Rectal smooth muscle tissue (tissue), 1 donor: Measurements from ENCODE around the gene BBS9.
"Not testable (repeated sequence)": the region's sequence is repeated elsewhere in the genome, so short reads cannot be mapped to it uniquely, and the experiment has no call there.

Experiments
- H3K27ac ChIP-seq: one replicate; pipeline ENCODE4 v1.7.0; 2013; ENCODE audit warnings: low read depth, low read length, inconsistent platforms
- H3K27me3 ChIP-seq: one replicate; pipeline ENCODE4 v1.7.0; 2013; ENCODE audit warnings: low read length; ENCODE audit not compliant: control insufficient read depth, insufficient read depth
- H3K36me3 ChIP-seq: one replicate; pipeline ENCODE4 v1.7.0; 2013; ENCODE audit warnings: low read length; ENCODE audit not compliant: control insufficient read depth, insufficient read depth
- H3K4me1 ChIP-seq: one replicate; pipeline ENCODE4 v1.7.0; 2013; ENCODE audit warnings: low read length; ENCODE audit not compliant: control insufficient read depth, insufficient read depth
- H3K4me3 ChIP-seq: one replicate; pipeline ENCODE4 v1.7.0; 2013; ENCODE audit warnings: low read length
- H3K9ac ChIP-seq: one replicate; pipeline ENCODE4 v1.7.0; 2013; ENCODE audit warnings: low read length

Gene BBS9

DNA sequence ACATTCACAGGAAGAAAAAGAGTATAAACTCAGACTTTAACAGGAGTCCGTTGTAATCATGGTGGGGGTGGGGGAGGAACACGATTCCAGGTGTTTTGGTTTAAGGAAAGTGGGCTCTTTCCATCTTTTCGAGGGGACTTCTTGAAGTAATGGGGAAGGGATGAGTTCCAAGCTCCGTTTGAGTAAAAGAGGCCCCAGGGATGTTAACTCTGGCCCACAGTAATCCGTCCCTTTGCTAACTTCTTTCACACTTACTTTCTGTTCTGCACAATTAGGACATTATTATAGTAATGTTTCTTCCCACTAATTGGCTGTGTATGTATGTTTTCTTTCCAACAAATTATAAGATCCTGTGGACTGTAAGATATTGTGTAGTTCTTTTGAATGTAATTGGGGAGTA lies 374.4 kb downstream of the BBS9 start:
- H3K36me3 ChIP-seq: no peaks in the 10 kb centered on the region
- peaks cover 2% of the 10 kb centered on the region for H3K4me1 ChIP-seq
- H3K9ac ChIP-seq: no peak overlapping the region
- no peak overlapping the region for H3K27ac ChIP-seq
- H3K27me3 ChIP-seq: no peaks in the 10 kb centered on the region
- no peak overlapping the region for H3K4me3 ChIP-seq

- Histone ChIP-seq H3K4me1 (peaks cover 2% of the 10 kb centered on the region), H3K36me3 (no peaks in the 10 kb centered on the region), H3K27ac (no peak overlapping the region), H3K27me3 (no peaks in the 10 kb centered on the region), H3K4me3 (no peak overlapping the region), H3K9ac (no peak overlapping the region)
Observed at GRCh38 chr7:33504266-33504665, 374.9 kb downstream of the BBS9 start.

GRCh38 chr7:33509206-33509605 lies 379.8 kb downstream of the BBS9 start:
- Histone ChIP-seq H3K36me3 (no peaks in the 10 kb centered on the region), H3K9ac (no peak overlapping the region), H3K27ac (no peak overlapping the region), H3K27me3 (no peaks in the 10 kb centered on the region), H3K4me1 (no peaks in the 10 kb centered on the region), H3K4me3 (no peak overlapping the region)

GRCh38 chr7:33511778-33512177 lies 382.4 kb downstream of the BBS9 start:
- Histone ChIP-seq H3K27ac (no peak overlapping the region), H3K9ac (no peak overlapping the region), H3K4me1 (no peaks in the 10 kb centered on the region), H3K27me3 (no peaks in the 10 kb centered on the region), H3K36me3 (no peaks in the 10 kb centered on the region), H3K4me3 (no peak overlapping the region)

GRCh38 chr7:33516568-33516967 lies 387.2 kb downstream of the BBS9 start:
- H3K4me1 ChIP-seq: no peaks in the 10 kb centered on the region
- H3K36me3 ChIP-seq: no peaks in the 10 kb centered on the region
- H3K27ac ChIP-seq: no peak overlapping the region
- no peak overlapping the region for H3K9ac ChIP-seq
- no peak overlapping the region for H3K4me3 ChIP-seq
- H3K27me3 ChIP-seq: no peaks in the 10 kb centered on the region

GRCh38 chr7:33517191-33517590 lies 387.8 kb downstream of the BBS9 start:
- Histone ChIP-seq H3K27ac (no peak overlapping the region), H3K9ac (no peak overlapping the region), H3K36me3 (no peaks in the 10 kb centered on the region), H3K4me1 (no peaks in the 10 kb centered on the region), H3K4me3 (no peak overlapping the region), H3K27me3 (no peaks in the 10 kb centered on the region)

DNA sequence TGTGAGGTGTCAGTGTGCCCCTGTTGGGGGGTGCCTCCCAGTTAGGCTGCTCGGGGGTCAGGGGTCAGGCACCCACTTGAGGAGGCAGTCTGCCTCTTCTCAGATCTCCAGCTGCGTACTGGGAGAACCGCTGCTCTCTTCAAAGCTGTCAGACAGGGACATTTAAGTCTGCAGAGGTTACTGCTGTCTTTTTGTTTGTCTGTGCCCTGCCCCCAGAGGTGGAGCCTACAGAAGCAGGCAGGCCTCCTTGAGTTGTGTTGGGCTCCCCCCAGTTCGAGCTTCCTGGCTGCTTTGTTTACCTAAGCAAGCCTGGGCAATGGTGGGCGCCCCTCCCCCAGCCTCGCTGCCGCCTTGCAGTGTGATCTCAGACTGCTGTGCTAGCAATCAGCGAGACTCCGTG lies 397.6 kb downstream of the BBS9 start:
- H3K27me3 ChIP-seq, H3K4me1 ChIP-seq, H3K4me3 ChIP-seq, H3K9ac ChIP-seq, H3K27ac ChIP-seq, H3K36me3 ChIP-seq: not testable (repeated sequence)

DNA sequence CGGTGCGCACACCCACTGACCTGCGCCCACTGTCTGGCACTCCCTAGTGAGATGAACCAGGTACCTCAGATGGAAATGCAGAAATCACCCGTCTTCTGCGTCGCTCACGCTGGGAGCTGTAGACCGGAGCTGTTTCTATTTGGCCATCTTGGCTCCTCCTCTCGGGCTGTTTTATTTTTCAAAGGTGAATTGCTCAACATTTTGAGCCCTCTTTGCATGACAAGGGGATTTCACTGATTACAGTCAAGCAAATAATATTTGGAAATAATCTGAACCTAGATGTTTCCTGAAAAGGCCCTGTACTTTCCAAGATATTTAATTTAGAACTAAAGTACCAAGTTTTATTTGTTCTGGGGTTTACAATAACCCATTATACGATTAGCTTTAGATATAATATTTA lies 398.2 kb downstream of the BBS9 start:
- H3K9ac ChIP-seq, H3K4me1 ChIP-seq, H3K27me3 ChIP-seq, H3K27ac ChIP-seq, H3K36me3 ChIP-seq, H3K4me3 ChIP-seq: not testable (repeated sequence)

DNA sequence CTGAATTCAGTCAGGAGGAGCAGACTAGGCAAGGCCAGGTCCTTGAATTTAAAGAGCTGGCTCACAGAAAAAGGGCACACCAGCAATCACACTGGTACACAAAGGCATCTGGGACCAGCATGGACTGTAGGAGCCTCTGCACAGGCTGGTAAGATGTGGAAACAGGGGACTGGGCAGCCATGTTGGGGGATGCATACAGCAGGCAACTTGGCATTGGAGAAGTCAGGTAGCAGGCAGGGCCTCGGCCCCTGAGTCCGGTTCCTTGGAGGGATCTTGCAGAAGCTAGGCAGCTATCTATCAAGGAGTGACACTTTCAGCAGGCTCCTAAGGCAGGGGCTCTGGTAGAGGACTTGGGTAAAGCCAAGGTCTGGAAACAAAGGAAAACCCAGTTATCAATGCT lies 399.7 kb downstream of the BBS9 start:
- Histone ChIP-seq H3K27ac (no peak overlapping the region), H3K4me3 (no peak overlapping the region), H3K27me3 (no peaks in the 10 kb centered on the region), H3K9ac (no peak overlapping the region), H3K4me1 (no peaks in the 10 kb centered on the region), H3K36me3 (no peaks in the 10 kb centered on the region)

DNA sequence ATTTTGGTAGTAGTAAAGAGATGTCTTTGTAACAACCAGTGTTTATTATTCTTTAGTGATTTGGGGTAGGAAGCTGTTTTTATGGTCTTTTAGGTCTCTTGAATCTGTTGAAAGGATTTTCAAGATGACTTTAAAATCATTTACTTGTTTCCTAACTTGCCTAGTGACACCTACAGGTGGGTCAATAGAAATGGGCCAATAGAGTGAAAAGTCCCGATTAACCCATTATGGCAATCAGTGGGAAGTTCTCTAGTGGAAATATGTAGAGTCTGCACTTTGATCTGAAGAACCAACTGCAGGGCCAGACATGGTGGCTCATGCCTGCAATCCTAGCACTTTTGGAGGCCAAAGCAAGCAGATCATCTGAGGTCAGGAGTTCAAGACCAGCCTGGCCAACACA lies 401.3 kb downstream of the BBS9 start:
- H3K27me3 ChIP-seq: no peaks in the 10 kb centered on the region
- no peak overlapping the region for H3K4me3 ChIP-seq
- H3K36me3 ChIP-seq: no peaks in the 10 kb centered on the region
- H3K4me1 ChIP-seq: no peaks in the 10 kb centered on the region
- no peak overlapping the region for H3K9ac ChIP-seq
- no peak overlapping the region for H3K27ac ChIP-seq

DNA sequence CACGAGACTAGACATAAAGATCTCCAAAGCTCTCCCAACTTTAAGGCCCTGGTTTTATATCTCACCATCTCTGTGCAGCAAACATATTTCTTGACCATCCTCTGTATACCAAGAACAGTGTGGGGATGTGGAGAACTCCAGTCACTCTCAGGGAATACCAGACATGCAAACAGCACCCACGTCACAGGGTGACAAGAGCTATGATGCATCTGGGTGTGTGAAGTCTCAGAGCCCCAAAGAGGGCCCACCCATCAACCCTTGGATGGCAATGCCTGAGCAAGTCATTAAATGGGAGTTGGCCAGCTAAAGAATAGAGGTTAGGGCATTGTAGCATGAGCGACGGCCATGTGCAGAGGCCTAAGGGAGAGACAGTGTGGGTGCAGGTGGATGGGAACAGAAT lies 402.5 kb downstream of the BBS9 start:
- Histone ChIP-seq H3K27ac (no peak overlapping the region), H3K36me3 (no peaks in the 10 kb centered on the region), H3K4me3 (no peak overlapping the region), H3K9ac (no peak overlapping the region), H3K27me3 (no peaks in the 10 kb centered on the region), H3K4me1 (no peaks in the 10 kb centered on the region)

- H3K4me1 ChIP-seq: no peaks in the 10 kb centered on the region
- no peak overlapping the region for H3K27ac ChIP-seq
- no peak overlapping the region for H3K4me3 ChIP-seq
- H3K36me3 ChIP-seq: no peaks in the 10 kb centered on the region
- H3K27me3 ChIP-seq: no peaks in the 10 kb centered on the region
- no peak overlapping the region for H3K9ac ChIP-seq
Observed at GRCh38 chr7:33534833-33535232, 405.5 kb downstream of the BBS9 start.

DNA sequence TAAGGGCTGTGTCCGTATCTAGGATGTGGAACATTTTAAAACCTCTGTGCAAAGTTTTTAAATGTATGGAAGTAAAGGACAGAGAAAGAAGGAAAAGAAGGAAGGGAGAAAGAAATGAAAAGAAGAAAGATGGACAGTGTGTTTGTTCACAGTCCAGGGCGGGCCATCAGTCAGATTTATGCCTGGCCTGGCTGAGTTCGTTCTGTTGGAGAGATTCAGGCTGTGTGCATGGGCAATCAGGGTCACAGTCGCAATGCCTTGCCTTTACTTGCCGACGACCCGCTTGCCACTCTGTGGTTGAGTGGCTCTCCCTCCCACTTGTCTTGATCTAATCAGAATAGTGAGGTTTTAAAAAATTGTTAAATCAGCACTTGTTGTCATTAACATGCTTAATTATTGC lies 406.6 kb downstream of the BBS9 start:
- Histone ChIP-seq H3K36me3 (no peaks in the 10 kb centered on the region), H3K4me1 (no peaks in the 10 kb centered on the region), H3K4me3 (no peak overlapping the region), H3K27ac (no peak overlapping the region), H3K27me3 (no peaks in the 10 kb centered on the region), H3K9ac (no peak overlapping the region)
